Rectal smooth muscle tissue (tissue), 1 donor: ENCODE results near the gene UBTD2.

ENCODE experiments used
- H3K27ac ChIP-seq: one replicate; pipeline ENCODE4 v1.7.0; 2013; ENCODE audit warnings: low read depth, low read length, inconsistent platforms
- H3K27me3 ChIP-seq: one replicate; pipeline ENCODE4 v1.7.0; 2013; ENCODE audit warnings: low read length; ENCODE audit not compliant: control insufficient read depth, insufficient read depth
- H3K36me3 ChIP-seq: one replicate; pipeline ENCODE4 v1.7.0; 2013; ENCODE audit warnings: low read length; ENCODE audit not compliant: control insufficient read depth, insufficient read depth
- H3K4me1 ChIP-seq: one replicate; pipeline ENCODE4 v1.7.0; 2013; ENCODE audit warnings: low read length; ENCODE audit not compliant: control insufficient read depth, insufficient read depth
- H3K4me3 ChIP-seq: one replicate; pipeline ENCODE4 v1.7.0; 2013; ENCODE audit warnings: low read length
- H3K9ac ChIP-seq: one replicate; pipeline ENCODE4 v1.7.0; 2013; ENCODE audit warnings: low read length

The UBTD2 gene

GRCh38 chr5:172180936-172181335, 102.6 kb downstream of the UBTD2 start:
- Histone ChIP-seq H3K4me3 (no peak overlapping the region), H3K27ac (no peak overlapping the region), H3K9ac (no peak overlapping the region), H3K27me3 (no peaks in the 10 kb centered on the region), H3K36me3 (no peaks in the 10 kb centered on the region), H3K4me1 (no peaks in the 10 kb centered on the region)

DNA sequence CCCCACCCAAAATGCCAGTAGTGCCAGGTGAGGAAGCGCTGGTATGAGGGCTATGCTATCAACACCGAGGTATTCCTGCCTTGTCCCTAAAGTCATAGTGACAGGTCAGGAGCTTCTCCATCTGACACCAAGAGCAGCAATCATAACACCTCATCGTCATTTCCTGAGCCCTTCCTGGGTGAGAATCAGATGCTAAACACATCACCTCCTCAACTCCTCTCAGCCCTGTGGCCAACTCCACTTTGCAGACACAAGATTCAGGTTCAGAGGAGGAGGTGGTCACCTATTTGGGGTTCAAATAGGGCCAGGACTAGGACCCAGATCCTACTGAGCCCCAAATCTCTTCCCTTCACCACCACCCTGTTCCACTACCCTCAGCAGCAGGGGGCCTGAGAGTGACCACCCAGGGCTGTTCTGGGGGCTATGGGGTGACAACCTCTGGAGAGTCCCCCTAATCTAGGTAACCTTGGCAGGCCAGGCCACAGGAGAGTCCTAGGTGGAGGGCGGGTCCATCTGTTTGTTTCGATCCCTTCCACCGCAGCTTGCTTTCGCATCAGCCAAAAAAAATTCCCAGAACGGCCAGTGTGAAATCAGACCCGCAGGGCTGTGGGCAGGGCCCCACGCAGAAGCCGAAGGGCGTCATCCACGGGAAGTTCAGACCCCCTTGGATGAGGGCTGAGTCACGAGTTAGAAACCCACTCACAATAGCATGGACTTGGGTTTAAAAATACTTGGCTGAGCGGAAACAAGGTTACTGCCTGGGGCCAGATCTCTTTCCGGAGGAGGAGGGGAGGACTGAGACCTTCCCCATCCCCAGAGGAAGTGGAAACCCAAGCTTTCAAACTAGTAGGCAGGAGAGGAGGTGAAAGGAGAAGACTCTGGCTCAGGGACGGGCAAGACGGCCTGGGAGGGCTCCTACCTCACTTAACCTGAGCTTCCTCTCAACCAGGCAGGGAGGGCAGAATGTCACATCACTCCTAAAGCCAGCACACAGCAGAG, 104.3 kb downstream of the UBTD2 start:
- Histone ChIP-seq H3K4me1 (no peaks in the 10 kb centered on the region), H3K4me3 (peak overlapping the region; percentile 25), H3K9ac (no peak overlapping the region)

DNA sequence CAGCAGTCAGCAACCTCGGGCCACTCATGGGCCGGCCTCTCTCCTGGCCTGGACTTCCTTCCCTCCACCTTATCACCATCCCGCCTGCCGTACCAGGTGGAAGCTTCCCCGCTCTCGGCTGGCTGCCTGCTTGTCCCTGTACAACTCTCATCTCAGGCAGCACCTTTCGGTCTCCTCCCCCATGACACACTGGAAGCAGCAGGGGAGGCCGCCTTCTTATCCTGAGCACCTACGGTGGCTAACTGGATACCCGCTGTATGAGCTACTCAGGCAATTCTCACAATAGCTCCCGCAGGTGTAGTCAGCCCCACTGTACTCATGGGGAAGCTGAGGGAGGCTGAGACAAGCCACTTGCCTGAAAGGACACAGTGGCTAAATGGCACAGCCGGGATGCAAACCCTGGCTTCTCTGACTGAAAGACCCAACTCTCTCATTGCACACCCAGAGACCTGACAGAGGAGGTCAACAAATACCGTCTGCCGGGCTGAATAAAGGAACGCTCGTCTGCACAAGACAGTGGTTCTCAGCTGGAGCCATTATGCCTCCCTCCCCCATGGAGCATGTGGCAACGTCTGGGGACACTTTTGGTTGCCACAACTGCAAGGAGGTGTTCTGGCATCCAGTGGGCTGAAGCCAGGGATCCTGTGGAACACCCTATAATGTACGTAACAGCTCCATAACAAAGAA, 105.1 kb downstream of the UBTD2 start:
- no peak overlapping the region for H3K9ac ChIP-seq
- H3K27me3 ChIP-seq = no peaks in the 10 kb centered on the region
- peak overlapping the region; percentile 25 for H3K4me3 ChIP-seq
- no peak overlapping the region for H3K27ac ChIP-seq
- H3K36me3 ChIP-seq = no peaks in the 10 kb centered on the region
- no peaks in the 10 kb centered on the region for H3K4me1 ChIP-seq

More for the DNA sequence above, 104.3 kb downstream of the UBTD2 start:
- Histone ChIP-seq H3K27ac (no peak overlapping the region), H3K36me3 (no peaks in the 10 kb centered on the region), H3K27me3 (no peaks in the 10 kb centered on the region)

- no peak overlapping the region for H3K27ac ChIP-seq
- no peaks in the 10 kb centered on the region for H3K4me1 ChIP-seq
- no peaks in the 10 kb centered on the region for H3K36me3 ChIP-seq
Observed at GRCh38 chr5:172177176-172177575, 106.4 kb downstream of the UBTD2 start.

GRCh38 chr5:172175263-172175719, 108.3 kb downstream of the UBTD2 start:
- Histone ChIP-seq H3K27me3 (no peaks in the 10 kb centered on the region), H3K27ac (no peak overlapping the region), H3K9ac (no peak overlapping the region), H3K36me3 (no peaks in the 10 kb centered on the region), H3K4me1 (no peaks in the 10 kb centered on the region), H3K4me3 (peak overlapping the region; percentile 51)

More at GRCh38 chr5:172177176-172177575, 106.4 kb downstream of the UBTD2 start:
- Histone ChIP-seq H3K4me3 (no peak overlapping the region), H3K9ac (no peak overlapping the region), H3K27me3 (no peaks in the 10 kb centered on the region)

- Histone ChIP-seq H3K36me3 (no peaks in the 10 kb centered on the region), H3K27ac (no peak overlapping the region), H3K9ac (no peak overlapping the region), H3K4me1 (peaks cover 2% of the 10 kb centered on the region), H3K4me3 (no peak overlapping the region), H3K27me3 (no peaks in the 10 kb centered on the region)
Observed at GRCh38 chr5:172173564-172174153, 109.9 kb downstream of the UBTD2 start.

DNA sequence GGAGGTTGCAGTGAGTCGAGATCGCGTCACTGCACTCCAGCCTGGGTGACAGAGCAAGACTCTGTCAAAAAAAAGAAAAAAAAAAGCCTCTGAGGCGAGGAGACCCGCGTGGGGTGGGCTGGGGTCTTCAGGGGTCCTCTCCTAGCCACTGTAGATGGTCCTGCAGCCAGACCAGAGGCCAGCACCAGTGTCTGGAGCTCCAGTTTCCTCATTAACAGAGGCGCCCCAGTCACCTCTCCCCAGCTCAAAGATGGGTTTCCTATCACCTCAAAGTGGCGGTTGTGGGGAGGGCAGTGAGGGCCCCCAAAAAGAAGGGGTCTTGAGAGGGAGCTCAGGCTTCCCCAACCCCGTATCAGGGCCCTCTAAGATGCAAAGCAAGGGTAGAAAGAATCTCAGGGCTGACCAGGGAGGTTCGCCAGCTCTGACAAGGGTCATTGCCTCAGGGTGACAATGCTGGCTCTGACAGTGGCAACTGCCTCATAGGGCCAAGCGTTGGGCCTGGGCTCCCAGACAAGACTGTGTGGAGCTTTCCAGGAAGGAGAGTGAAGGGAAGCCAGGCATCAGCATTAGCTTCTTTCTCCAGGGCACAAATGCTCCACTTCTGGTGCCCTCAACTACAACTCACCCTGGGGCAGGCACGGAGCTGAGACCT, 110.5 kb downstream of the UBTD2 start:
- H3K27ac ChIP-seq = no peak overlapping the region
- H3K9ac ChIP-seq = no peak overlapping the region
- H3K4me3 ChIP-seq = no peak overlapping the region

DNA sequence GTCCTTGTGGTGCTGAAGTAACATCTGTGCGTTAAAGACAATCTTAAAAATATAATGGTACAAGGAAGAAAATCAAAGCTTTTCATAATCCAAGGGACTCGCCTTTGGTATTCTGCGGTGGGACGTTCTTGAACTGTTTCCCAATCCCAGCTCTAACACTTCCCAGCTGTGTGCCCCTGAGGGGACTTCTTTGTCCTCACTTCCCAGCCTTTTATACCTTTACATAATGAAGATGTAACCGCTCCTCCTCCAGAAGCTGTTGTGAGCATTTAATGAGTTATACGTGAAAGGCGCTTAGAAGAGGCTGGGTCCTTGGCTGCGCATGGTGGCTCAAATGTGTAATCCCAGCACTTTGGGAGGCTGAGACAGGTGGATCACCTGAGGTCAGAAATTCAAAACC, 112.4 kb downstream of the UBTD2 start:
- peaks cover 10% of the 10 kb centered on the region for H3K4me1 ChIP-seq
- H3K9ac ChIP-seq = no peak overlapping the region
- H3K27ac ChIP-seq = no peak overlapping the region
- no peaks in the 10 kb centered on the region for H3K27me3 ChIP-seq
- H3K4me3 ChIP-seq = no peak overlapping the region
- H3K36me3 ChIP-seq = no peaks in the 10 kb centered on the region

More for the DNA sequence above, 110.5 kb downstream of the UBTD2 start:
- H3K27me3 ChIP-seq = no peaks in the 10 kb centered on the region
- H3K4me1 ChIP-seq = peaks cover 7% of the 10 kb centered on the region
- no peaks in the 10 kb centered on the region for H3K36me3 ChIP-seq

DNA sequence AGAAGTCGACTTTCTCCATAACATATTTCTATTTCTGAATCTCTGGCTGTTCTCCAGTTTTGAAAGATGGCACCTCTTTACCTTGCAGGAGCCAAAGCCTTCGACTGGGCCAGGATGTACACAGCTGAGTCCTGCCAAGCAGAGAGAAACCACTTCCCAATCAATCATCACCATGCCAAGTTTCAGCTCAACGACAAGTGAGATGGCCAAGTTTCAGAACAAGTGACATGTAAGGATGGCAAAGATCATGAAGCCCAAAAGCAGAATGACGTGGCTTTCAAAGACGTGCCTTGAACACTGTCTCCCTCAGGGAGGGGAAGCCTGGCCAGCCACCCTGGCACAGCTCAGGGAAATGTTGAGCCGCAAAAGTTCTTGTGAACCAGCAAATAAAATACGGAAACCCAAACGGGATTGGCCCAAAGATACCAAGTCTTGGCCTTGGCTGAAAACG, 113.3 kb downstream of the UBTD2 start:
- Histone ChIP-seq H3K9ac (no peak overlapping the region), H3K27ac (no peak overlapping the region), H3K4me3 (no peak overlapping the region), H3K27me3 (no peaks in the 10 kb centered on the region), H3K4me1 (peaks cover 10% of the 10 kb centered on the region), H3K36me3 (no peaks in the 10 kb centered on the region)

- Histone ChIP-seq H3K27me3 (no peaks in the 10 kb centered on the region), H3K4me1 (peaks cover 10% of the 10 kb centered on the region), H3K27ac (no peak overlapping the region), H3K36me3 (no peaks in the 10 kb centered on the region), H3K9ac (no peak overlapping the region), H3K4me3 (no peak overlapping the region)
Observed at GRCh38 chr5:172169216-172169615, 114.3 kb downstream of the UBTD2 start.

DNA sequence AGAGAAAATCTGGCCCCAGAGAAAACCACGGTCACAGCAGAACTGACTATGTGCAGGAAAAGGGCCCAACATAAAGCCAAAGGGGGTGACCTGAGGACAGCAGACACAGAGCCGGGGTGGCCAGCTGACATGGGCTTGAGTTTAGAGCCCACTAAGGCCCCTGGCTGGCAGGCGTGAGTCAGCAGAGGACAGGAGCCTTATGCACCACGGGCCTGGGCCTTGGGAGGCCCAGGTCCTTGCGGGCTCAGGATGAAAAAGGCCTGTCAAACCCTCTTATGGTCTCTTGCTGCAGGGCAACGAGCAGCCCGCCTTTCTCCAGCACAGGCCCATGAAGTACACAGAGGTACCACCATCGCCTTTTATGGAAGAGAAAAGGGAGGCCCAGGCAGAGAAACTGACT, 115.3 kb downstream of the UBTD2 start:
- Histone ChIP-seq H3K27me3 (no peaks in the 10 kb centered on the region), H3K9ac (no peak overlapping the region), H3K36me3 (no peaks in the 10 kb centered on the region), H3K4me1 (peaks cover 11% of the 10 kb centered on the region), H3K4me3 (no peak overlapping the region), H3K27ac (peak overlapping the region; percentile 48)

DNA sequence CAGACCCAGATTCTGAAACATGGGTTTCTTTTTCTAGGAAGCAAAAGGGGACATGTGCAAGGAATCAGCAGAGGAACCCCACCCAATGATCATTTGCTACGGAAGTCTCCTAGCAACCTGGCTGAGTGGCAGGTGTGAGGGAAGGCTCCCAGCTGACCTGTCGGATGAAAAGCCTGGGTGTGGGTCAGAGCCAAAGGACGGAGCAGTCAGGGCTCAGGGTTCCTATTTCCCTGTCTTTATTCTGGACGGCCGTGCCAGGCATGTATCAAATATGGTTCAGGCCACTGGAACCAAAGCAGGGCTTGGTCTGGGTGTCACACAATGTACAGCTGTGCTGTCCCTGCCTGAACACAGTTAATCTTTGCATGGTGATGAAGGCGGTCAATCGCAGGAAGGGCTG, 115.7 kb downstream of the UBTD2 start:
- H3K27me3 ChIP-seq = no peaks in the 10 kb centered on the region
- H3K9ac ChIP-seq = no peak overlapping the region
- no peaks in the 10 kb centered on the region for H3K36me3 ChIP-seq
- H3K4me1 ChIP-seq = peaks cover 13% of the 10 kb centered on the region
- peak overlapping the region; percentile 48 for H3K27ac ChIP-seq
- no peak overlapping the region for H3K4me3 ChIP-seq
